ENCODE data around the gene MAP1A.

MAP1A gene

DNA sequence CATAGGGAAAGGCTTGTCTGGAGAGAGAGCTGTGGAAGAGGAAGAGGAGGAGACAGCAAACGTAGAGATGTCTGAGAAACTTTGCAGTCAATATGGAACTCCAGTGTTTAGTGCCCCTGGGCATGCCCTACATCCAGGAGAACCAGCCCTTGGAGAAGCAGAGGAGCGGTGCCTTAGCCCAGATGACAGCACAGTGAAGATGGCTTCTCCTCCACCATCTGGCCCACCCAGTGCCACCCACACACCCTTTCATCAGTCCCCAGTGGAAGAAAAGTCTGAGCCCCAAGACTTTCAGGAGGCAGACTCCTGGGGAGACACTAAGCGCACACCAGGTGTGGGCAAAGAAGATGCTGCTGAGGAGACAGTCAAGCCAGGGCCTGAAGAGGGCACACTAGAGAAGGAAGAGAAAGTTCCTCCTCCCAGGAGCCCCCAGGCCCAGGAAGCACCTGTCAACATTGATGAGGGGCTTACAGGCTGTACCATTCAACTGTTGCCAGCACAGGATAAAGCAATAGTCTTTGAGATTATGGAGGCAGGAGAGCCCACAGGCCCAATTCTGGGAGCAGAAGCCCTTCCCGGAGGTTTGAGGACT is 6.9 kb downstream of the MAP1A start:
- TF ChIP-seq, protein P1, sequence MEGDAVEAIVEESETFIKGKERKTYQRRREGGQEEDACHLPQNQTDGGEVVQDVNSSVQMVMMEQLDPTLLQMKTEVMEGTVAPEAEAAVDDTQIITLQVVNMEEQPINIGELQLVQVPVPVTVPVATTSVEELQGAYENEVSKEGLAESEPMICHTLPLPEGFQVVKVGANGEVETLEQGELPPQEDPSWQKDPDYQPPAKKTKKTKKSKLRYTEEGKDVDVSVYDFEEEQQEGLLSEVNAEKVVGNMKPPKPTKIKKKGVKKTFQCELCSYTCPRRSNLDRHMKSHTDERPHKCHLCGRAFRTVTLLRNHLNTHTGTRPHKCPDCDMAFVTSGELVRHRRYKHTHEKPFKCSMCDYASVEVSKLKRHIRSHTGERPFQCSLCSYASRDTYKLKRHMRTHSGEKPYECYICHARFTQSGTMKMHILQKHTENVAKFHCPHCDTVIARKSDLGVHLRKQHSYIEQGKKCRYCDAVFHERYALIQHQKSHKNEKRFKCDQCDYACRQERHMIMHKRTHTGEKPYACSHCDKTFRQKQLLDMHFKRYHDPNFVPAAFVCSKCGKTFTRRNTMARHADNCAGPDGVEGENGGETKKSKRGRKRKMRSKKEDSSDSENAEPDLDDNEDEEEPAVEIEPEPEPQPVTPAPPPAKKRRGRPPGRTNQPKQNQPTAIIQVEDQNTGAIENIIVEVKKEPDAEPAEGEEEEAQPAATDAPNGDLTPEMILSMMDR (conservative IDR thresholded peaks at IDR 0.05; ENCODE audit: low read depth, low read length) = no peak
- no peak overlapping the region for H3K4me3 ChIP-seq (ENCODE audit: low read depth, low read length)
- DNase-seq (ENCODE audit: low read depth) = no peak

DNA sequence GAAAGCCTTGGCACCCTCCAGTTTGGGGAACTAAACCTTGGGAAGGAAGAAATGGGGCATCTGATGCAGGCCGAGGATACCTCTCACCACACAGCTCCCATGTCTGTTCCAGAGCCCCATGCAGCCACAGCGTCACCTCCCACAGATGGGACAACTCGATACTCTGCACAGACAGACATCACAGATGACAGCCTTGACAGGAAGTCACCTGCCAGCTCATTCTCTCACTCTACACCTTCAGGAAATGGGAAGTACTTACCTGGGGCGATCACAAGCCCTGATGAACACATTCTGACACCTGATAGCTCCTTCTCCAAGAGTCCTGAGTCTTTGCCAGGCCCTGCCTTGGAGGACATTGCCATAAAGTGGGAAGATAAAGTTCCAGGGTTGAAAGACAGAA is 7.7 kb downstream of the MAP1A start:
- TF ChIP-seq, protein P1 (conservative IDR thresholded peaks at IDR 0.05; ENCODE audit: low read depth, low read length) = no peak
- no peak for DNase-seq (ENCODE audit: low read depth)

DNA sequence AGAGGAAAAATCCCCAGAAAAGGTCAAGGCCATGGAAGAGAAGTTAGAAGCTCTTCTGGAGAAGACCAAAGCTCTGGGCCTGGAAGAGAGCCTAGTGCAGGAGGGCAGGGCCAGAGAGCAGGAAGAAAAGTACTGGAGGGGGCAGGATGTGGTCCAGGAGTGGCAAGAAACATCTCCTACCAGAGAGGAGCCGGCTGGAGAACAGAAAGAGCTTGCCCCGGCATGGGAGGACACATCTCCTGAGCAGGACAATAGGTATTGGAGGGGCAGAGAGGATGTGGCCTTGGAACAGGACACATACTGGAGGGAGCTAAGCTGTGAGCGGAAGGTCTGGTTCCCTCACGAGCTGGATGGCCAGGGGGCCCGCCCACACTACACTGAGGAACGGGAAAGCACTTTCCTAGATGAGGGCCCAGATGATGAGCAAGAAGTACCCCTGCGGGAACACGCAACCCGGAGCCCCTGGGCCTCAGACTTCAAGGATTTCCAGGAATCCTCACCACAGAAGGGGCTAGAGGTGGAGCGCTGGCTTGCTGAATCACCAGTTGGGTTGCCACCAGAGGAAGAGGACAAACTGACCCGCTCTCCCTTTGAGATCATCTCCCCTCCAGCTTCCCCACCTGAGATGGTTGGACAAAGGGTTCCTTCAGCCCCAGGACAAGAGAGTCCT is 9.0 kb downstream of the MAP1A start:
- TF ChIP-seq, protein P1 (conservative IDR thresholded peaks at IDR 0.05; ENCODE audit: low read depth, low read length) = no peak
- DNase-seq (ENCODE audit: low read depth) = no peak
- H3K4me3 ChIP-seq (ENCODE audit: low read depth, low read length) = no peak overlapping the region

More for the DNA sequence above, 7.7 kb downstream of the MAP1A start:
- no peak overlapping the region for H3K4me3 ChIP-seq (ENCODE audit: low read depth, low read length)

DNA sequence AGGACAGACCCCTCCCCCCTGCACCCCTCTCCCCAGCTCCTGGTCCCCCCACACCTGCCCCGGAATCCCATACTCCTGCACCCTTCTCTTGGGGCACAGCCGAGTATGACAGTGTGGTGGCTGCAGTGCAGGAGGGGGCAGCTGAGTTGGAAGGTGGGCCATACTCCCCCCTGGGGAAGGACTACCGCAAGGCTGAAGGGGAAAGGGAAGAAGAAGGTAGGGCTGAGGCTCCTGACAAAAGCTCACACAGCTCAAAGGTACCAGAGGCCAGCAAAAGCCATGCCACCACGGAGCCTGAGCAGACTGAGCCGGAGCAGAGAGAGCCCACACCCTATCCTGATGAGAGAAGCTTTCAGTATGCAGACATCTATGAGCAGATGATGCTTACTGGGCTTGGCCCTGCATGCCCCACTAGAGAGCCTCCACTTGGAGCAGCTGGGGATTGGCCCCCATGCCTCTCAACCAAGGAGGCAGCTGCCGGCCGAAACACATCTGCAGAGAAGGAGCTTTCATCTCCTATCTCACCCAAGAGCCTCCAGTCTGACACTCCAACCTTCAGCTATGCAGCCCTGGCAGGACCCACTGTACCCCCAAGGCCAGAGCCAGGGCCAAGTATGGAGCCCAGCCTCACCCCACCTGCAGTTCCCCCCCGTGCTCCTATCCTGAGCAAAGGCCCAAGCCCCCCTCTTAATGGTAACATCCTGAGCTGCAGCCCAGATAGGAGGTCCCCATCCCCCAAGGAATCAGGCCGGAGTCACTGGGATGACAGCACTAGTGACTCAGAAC is 9.8 kb downstream of the MAP1A start:
- no peak for DNase-seq (ENCODE audit: low read depth)
- H3K4me3 ChIP-seq (ENCODE audit: low read depth, low read length) = no peak overlapping the region
- TF ChIP-seq, protein P1 (conservative IDR thresholded peaks at IDR 0.05; ENCODE audit: low read depth, low read length) = no peak

DNA sequence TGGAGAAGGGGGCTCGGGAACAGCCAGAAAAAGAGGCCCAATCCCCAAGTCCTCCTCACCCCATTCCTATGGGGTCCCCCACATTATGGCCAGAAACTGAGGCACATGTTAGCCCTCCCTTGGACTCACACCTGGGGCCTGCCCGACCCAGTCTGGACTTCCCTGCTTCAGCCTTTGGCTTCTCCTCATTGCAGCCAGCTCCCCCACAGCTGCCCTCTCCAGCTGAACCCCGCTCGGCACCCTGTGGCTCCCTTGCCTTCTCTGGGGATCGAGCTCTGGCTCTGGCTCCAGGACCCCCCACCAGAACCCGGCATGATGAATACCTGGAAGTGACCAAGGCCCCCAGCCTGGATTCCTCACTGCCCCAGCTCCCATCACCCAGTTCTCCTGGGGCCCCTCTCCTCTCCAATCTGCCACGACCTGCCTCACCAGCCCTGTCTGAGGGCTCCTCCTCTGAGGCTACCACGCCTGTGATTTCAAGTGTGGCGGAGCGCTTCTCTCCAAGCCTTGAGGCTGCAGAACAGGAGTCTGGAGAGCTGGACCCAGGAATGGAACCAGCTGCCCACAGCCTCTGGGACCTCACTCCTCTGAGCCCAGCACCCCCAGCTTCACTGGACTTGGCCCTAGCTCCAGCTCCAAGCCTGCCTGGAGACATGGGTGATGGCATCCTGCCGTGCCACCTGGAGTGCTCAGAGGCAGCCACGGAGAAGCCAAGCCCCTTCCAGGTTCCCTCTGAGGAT is 10.6 kb downstream of the MAP1A start:
- no peak for DNase-seq (ENCODE audit: low read depth)
- H3K4me3 ChIP-seq (ENCODE audit: low read depth, low read length) = no peak overlapping the region
- TF ChIP-seq, protein P1 (conservative IDR thresholded peaks at IDR 0.05; ENCODE audit: low read depth, low read length) = no peak

DNA sequence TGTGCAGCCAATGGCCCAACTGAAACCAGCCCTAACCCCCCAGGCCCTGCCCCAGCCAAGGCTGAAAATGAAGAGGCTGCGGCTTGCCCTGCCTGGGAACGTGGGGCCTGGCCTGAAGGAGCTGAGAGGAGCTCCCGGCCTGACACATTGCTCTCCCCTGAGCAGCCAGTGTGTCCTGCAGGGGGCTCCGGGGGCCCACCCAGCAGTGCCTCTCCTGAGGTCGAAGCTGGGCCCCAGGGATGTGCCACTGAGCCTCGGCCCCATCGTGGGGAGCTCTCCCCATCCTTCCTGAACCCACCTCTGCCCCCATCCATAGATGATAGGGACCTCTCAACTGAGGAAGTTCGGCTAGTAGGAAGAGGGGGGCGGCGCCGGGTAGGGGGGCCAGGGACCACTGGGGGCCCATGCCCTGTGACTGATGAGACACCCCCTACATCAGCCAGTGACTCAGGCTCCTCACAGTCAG is 11.2 kb downstream of the MAP1A start:
- DNase-seq (ENCODE audit: low read depth) = no peak
- H3K4me3 ChIP-seq (ENCODE audit: low read depth, low read length) = no peak overlapping the region
- TF ChIP-seq, protein P1 (conservative IDR thresholded peaks at IDR 0.05; ENCODE audit: low read depth, low read length) = no peak

Measured in choroid plexus epithelial cell (primary cell).